Left lung (tissue), 10 donors: ENCODE results near the gene TMC2. TPM values are rescaled to one million over a fixed set of nuclear protein-coding genes. Genes with fewer than 3 reads are reported as not detected.

Source experiments
- ATAC-seq: fragments of 200-7000 bp; cut with Tn5 transposase; one replicate; pipeline ENCODE4 v1.9.1; 2020; ENCODE audit warnings: moderate library complexity
- DNase-seq, 4 donors: peaks; one replicate each; pipeline ENCODE4 v3.0.0-alpha.2; 2013 to 2020
- H3K27ac ChIP-seq, 2 donors: fragments of 200-600 bp; sonication (generic) in 1 of 2; one replicate each; pipeline versions ENCODE4 v1.5.0 to v1.8.0; 2020 to 2021
- H3K27me3 ChIP-seq, 2 donors: fragments of 200-600 bp; sonication (generic) in 1 of 2; one replicate each; pipeline versions ENCODE4 v1.5.0 to v1.8.0; 2020 to 2021
- H3K36me3 ChIP-seq, 2 donors: fragments of 200-600 bp; sonication (generic) in 1 of 2; one replicate each; pipeline versions ENCODE4 v1.5.0 to v1.8.0; 2020 to 2021
- H3K4me1 ChIP-seq, 2 donors: fragments of 200-600 bp; one replicate each; pipeline ENCODE4 v1.8.0; 2021
- H3K4me3 ChIP-seq, 2 donors: fragments of 200-600 bp; sonication (generic) in 1 of 2; one replicate each; pipeline versions ENCODE4 v1.5.0 to v1.8.0; 2020 to 2021; ENCODE audit warnings: mild to moderate bottlenecking in 1 of 2
- H3K9me3 ChIP-seq, 2 donors: fragments of 200-600 bp; sonication (generic) in 1 of 2; one replicate each; pipeline versions ENCODE4 v1.5.0 to v1.8.0; 2020 to 2021
- CTCF ChIP-seq, 2 donors: fragments of 200-600 bp; sonication (generic) in 1 of 2; IDR thresholded peaks; one replicate each; pipeline versions ENCODE4 v1.5.0 to v1.8.0; 2021; ENCODE audit warnings: antibody characterized with exemption in 2 of 2
- intact Hi-C, 2 donors: fragments of 100-400 bp; cut with DNase I; formaldehyde crosslinking; loops; one replicate each; pipeline versions ENCODE4 v1.11.2 to v1.14.2; 2022
- polyA plus RNA-seq, 6 donors: library from polyadenylated mRNA; unstranded; fragments of 120-200 nt; gene quantifications; one replicate each; pipeline ENCODE4 v1.2.1, GENCODE V29; 2013; ENCODE audit not compliant: insufficient read length in 6 of 6
- total RNA-seq, 2 donors: library from RNA; stranded (reverse); fragmentation: NEBNext Ultra II Directional; extraction: Animal tissue kit (Norgen Biotek cat#: 25700); gene quantifications; one replicate each; pipeline ENCODE4 v1.2.1, GENCODE V29; 2021
- donor health status: DM: no; HTN: yes; CAD: no.
- donor health status: DM: no; HTN: no; CAD: no.

Gene TMC2
- total and polyA plus RNA-seq, 8 donors: 0.10 to 0.37 (median 0.21) TPM; not detected in 1

- DNase-seq (no peak), ATAC-seq (no peak)
- peaks cover 0 to 20% of the 10 kb centered on the region in 2 donors for H3K27me3 ChIP-seq
- no peak overlapping the region for H3K4me3 ChIP-seq
- H3K36me3 ChIP-seq: no peaks in the 10 kb centered on the region
- H3K4me1 ChIP-seq: peaks cover 0 to 22% of the 10 kb centered on the region in 2 donors
- TF ChIP-seq CTCF (IDR thresholded peaks at IDR 0.05): no peak
- no peaks in the 10 kb centered on the region for H3K9me3 ChIP-seq
- intact Hi-C loops: loop anchor here in 1 of 2 donors (10.0 kb wide), 1 partner anchor 117 kb away; no protein-coding TSS in a partner anchor
- no peak overlapping the region for H3K27ac ChIP-seq
These were observed 8.6 kb upstream of the TMC2 start for GRCh38 chr20:2527762-2528161.

GRCh38 chr20:2528671-2529271, 7.6 kb upstream of the TMC2 start:
- Histone ChIP-seq H3K4me1 (peaks cover 0 to 20% of the 10 kb centered on the region in 2 donors), H3K4me3 (no peak overlapping the region), H3K36me3 (no peaks in the 10 kb centered on the region), H3K27ac (no peak overlapping the region), H3K9me3 (no peaks in the 10 kb centered on the region), H3K27me3 (peaks cover 0 to 28% of the 10 kb centered on the region in 2 donors)
- intact Hi-C loops: loop anchor here in 1 of 2 donors (10.0 kb wide), 1 partner anchor 116 kb away; no protein-coding TSS in a partner anchor
- ATAC-seq (no peak), DNase-seq (no peak)
- no peak for TF ChIP-seq CTCF (IDR thresholded peaks at IDR 0.05)

GRCh38 chr20:2533118-2533517, 3.3 kb upstream of the TMC2 start:
- TF ChIP-seq CTCF (IDR thresholded peaks at IDR 0.05): no peak
- DNase-seq (no peak), ATAC-seq (no peak)
- H3K4me3 ChIP-seq: no peak overlapping the region
- H3K27me3 ChIP-seq: peaks cover 0 to 52% of the 10 kb centered on the region in 2 donors
- H3K4me1 ChIP-seq: no peaks in the 10 kb centered on the region
- H3K9me3 ChIP-seq: no peaks in the 10 kb centered on the region
- intact Hi-C loops: no loop called here
- H3K36me3 ChIP-seq: no peaks in the 10 kb centered on the region
- H3K27ac ChIP-seq: no peak overlapping the region

GRCh38 chr20:2535711-2536559, 438 bp upstream of the TMC2 start:
- peaks cover 0 to 71% of the 10 kb centered on the region in 2 donors for H3K27me3 ChIP-seq
- no peak overlapping the region for H3K4me3 ChIP-seq
- ATAC-seq (no peak), DNase-seq (no peak)
- no peaks in the 10 kb centered on the region for H3K9me3 ChIP-seq
- intact Hi-C loops: no loop called here
- no peak for TF ChIP-seq CTCF (IDR thresholded peaks at IDR 0.05)
- no peaks in the 10 kb centered on the region for H3K36me3 ChIP-seq
- no peaks in the 10 kb centered on the region for H3K4me1 ChIP-seq
- H3K27ac ChIP-seq: no peak overlapping the region

GRCh38 chr20:2537101-2537500, 728 bp downstream of the TMC2 start:
- no peak overlapping the region for H3K27ac ChIP-seq
- no peaks in the 10 kb centered on the region for H3K4me1 ChIP-seq
- peaks cover 0 to 80% of the 10 kb centered on the region in 2 donors for H3K27me3 ChIP-seq
- no peak for TF ChIP-seq CTCF (IDR thresholded peaks at IDR 0.05)
- ATAC-seq (no peak), DNase-seq (no peak)
- H3K9me3 ChIP-seq: no peaks in the 10 kb centered on the region
- intact Hi-C loops: no loop called here
- no peak overlapping the region for H3K4me3 ChIP-seq
- no peaks in the 10 kb centered on the region for H3K36me3 ChIP-seq
